HEK293 (cell line): ENCODE measurements around the gene HOXC5.

Experiments
- CTCF ChIA-PET: fragments of 350-600 bp; formaldehyde crosslinking; extraction: SDS; loops from one replicate; lab custom pipeline; 2021; ENCODE audit warnings: antibody characterized with exemption; lab: Yijun Ruan, JAX
- POLR2A ChIA-PET: fragments of 300-600 bp; formaldehyde crosslinking; extraction: SDS; loops from one replicate; lab custom pipeline; 2020; ENCODE audit warnings: antibody characterized with exemption, inconsistent platforms; lab: Yijun Ruan, JAX
- H3K27ac ChIP-seq: fragments of 200-500 bp; sonication (Bioruptor generic); 2 replicates; pipeline ENCODE4 v1.5.1; 2014; ENCODE audit warnings: low read depth, low read length, control low read depth, inconsistent platforms; ENCODE audit errors: extremely low read depth
- H3K36me3 ChIP-seq, 2 experiments: fragments of 200-500 bp in 1 of 2; sonication (Bioruptor generic) in 1 of 2; 1 replicate in 1 of 2; 2 replicates in 1 of 2; pipeline ENCODE4 v1.5.1; 2014 to 2017; ENCODE audit warnings: inconsistent platforms in 2 of 2, low read length in 2 of 2; ENCODE audit not compliant: control insufficient read depth in 2 of 2, insufficient read depth in 1 of 2
- H3K4me1 ChIP-seq: fragments of 200-500 bp; sonication (Bioruptor generic); 2 replicates; pipeline ENCODE4 v1.5.1; 2014; ENCODE audit warnings: mild to moderate bottlenecking, low read length, inconsistent platforms; ENCODE audit not compliant: control insufficient read depth, insufficient read depth
- H3K4me3 ChIP-seq: 2 replicates; pipeline ENCODE4 v1.5.1; 2011; ENCODE audit warnings: low read depth, mild to moderate bottlenecking, control low read depth, low read length, moderate library complexity
- H3K9me3 ChIP-seq: fragments of 200-500 bp; sonication (Bioruptor generic); 2 replicates; pipeline ENCODE4 v1.5.1; 2014; ENCODE audit warnings: low read depth, low read length, inconsistent platforms; ENCODE audit not compliant: control insufficient read depth, insufficient read depth
- HOXC10 ChIP-seq: sonication (generic); formaldehyde crosslinking; IDR thresholded peaks from 2 replicates; pipeline ENCODE4 v1.8.1; 2023; ENCODE audit warnings: mild to moderate bottlenecking, missing genetic modification reagents
- INSM2 ChIP-seq: fragments of 450-650 bp; formaldehyde crosslinking; IDR thresholded peaks from 2 replicates; pipeline ENCODE4 v1.5.1; 2016; ENCODE audit warnings: missing biosample characterization, missing genetic modification characterization
- KLF10 ChIP-seq: fragments of 450-650 bp; IDR thresholded peaks from 2 replicates; pipeline ENCODE4 v1.5.1; 2018; ENCODE audit warnings: missing biosample characterization, mild to moderate bottlenecking, missing genetic modification characterization
- MZF1 ChIP-seq: fragments of 450-650 bp; formaldehyde crosslinking; IDR thresholded peaks from 2 replicates; pipeline ENCODE4 v1.5.1; 2017; ENCODE audit warnings: missing biosample characterization, missing genetic modification characterization, borderline replicate concordance
- PRDM4 ChIP-seq: fragments of 450-650 bp; formaldehyde crosslinking; IDR thresholded peaks from 2 replicates; pipeline ENCODE4 v1.5.1; 2017; ENCODE audit warnings: missing biosample characterization, missing genetic modification characterization
- REPIN1 ChIP-seq: fragments of 450-650 bp; formaldehyde crosslinking; IDR thresholded peaks from 2 replicates; pipeline ENCODE4 v1.5.1; 2017; ENCODE audit warnings: missing biosample characterization, missing genetic modification characterization, low read depth
- SP2 ChIP-seq: fragments of 450-650 bp; formaldehyde crosslinking; IDR thresholded peaks from 2 replicates; pipeline ENCODE4 v1.5.1; 2016; ENCODE audit warnings: missing biosample characterization, missing genetic modification characterization
- SP3 ChIP-seq: fragments of 450-650 bp; formaldehyde crosslinking; IDR thresholded peaks from 2 replicates; pipeline ENCODE4 v1.5.1; 2016; ENCODE audit warnings: missing biosample characterization, missing genetic modification characterization
- WT1 ChIP-seq: fragments of 450-650 bp; formaldehyde crosslinking; IDR thresholded peaks from 2 replicates; pipeline ENCODE4 v1.5.1; 2016; ENCODE audit warnings: missing biosample characterization, missing genetic modification characterization
- ZBTB1 ChIP-seq: fragments of 450-650 bp; formaldehyde crosslinking; IDR thresholded peaks from 2 replicates; pipeline ENCODE4 v1.5.1; 2016; ENCODE audit warnings: missing biosample characterization, missing genetic modification characterization
- ZBTB11 ChIP-seq: fragments of 450-650 bp; formaldehyde crosslinking; conservative IDR thresholded peaks from 2 replicates; pipeline ENCODE4 v1.5.1; 2016; ENCODE audit warnings: low read depth, missing biosample characterization, missing genetic modification characterization
- ZBTB26 ChIP-seq: fragments of 450-650 bp; formaldehyde crosslinking; optimal IDR thresholded peaks from 2 replicates; pipeline ENCODE3; 2016; ENCODE audit warnings: missing biosample characterization, mild to moderate bottlenecking, missing genetic modification characterization
- ZNF112 ChIP-seq: fragments of 450-650 bp; formaldehyde crosslinking; IDR thresholded peaks from 2 replicates; pipeline ENCODE4 v1.5.0; 2017; ENCODE audit warnings: missing biosample characterization, missing genetic modification characterization
- ZNF138 ChIP-seq: fragments of 450-650 bp; formaldehyde crosslinking; IDR thresholded peaks from 2 replicates; pipeline ENCODE4 v1.5.1; 2016; ENCODE audit warnings: missing biosample characterization, missing genetic modification characterization, borderline replicate concordance
- ZNF174 ChIP-seq: fragments of 450-650 bp; formaldehyde crosslinking; IDR thresholded peaks from 2 replicates; pipeline ENCODE4 v1.5.0; 2017; ENCODE audit warnings: missing biosample characterization, mild to moderate bottlenecking, missing genetic modification characterization
- ZNF24 ChIP-seq: fragments of 450-650 bp; formaldehyde crosslinking; IDR thresholded peaks from 2 replicates; pipeline ENCODE4 v1.5.1; 2016; ENCODE audit warnings: missing biosample characterization, missing genetic modification characterization
- ZNF248 ChIP-seq: fragments of 450-650 bp; formaldehyde crosslinking; IDR thresholded peaks from 2 replicates; pipeline ENCODE4 v1.5.1; 2017; ENCODE audit warnings: missing biosample characterization, missing genetic modification characterization
- ZNF324 ChIP-seq: fragments of 450-650 bp; formaldehyde crosslinking; IDR thresholded peaks from 2 replicates; pipeline ENCODE4 v1.5.1; 2016; ENCODE audit warnings: missing biosample characterization, missing genetic modification characterization
- ZNF354C ChIP-seq: fragments of 450-650 bp; formaldehyde crosslinking; IDR thresholded peaks from 2 replicates; pipeline ENCODE4 v1.5.1; 2016; ENCODE audit warnings: missing biosample characterization, missing genetic modification characterization, low read depth, borderline replicate concordance
- ZNF426 ChIP-seq: fragments of 450-650 bp; formaldehyde crosslinking; IDR thresholded peaks from 2 replicates; pipeline ENCODE4 v1.5.1; 2017; ENCODE audit warnings: missing biosample characterization, missing genetic modification characterization, mild to moderate bottlenecking, inconsistent platforms, moderate library complexity
- ZNF48 ChIP-seq: fragments of 450-650 bp; formaldehyde crosslinking; IDR thresholded peaks from 2 replicates; pipeline ENCODE4 v1.5.1; 2016; ENCODE audit warnings: missing biosample characterization, missing genetic modification characterization
- ZNF521 ChIP-seq: fragments of 450-650 bp; formaldehyde crosslinking; IDR thresholded peaks from 2 replicates; pipeline ENCODE4 v1.5.1; 2017; ENCODE audit warnings: missing biosample characterization, mild to moderate bottlenecking, missing genetic modification characterization
- ZNF596 ChIP-seq: fragments of 450-650 bp; IDR thresholded peaks from 2 replicates; pipeline ENCODE4 v1.5.0; 2018; ENCODE audit warnings: missing biosample characterization, mild to moderate bottlenecking, missing genetic modification characterization, moderate library complexity
- ZNF76 ChIP-seq: fragments of 450-650 bp; formaldehyde crosslinking; IDR thresholded peaks from 2 replicates; pipeline ENCODE4; 2016; ENCODE audit warnings: low read depth, missing biosample characterization, missing genetic modification characterization, borderline replicate concordance

HOXC5 gene

GRCh38 chr12:54038871-54039414, 6.1 kb downstream of the HOXC5 start (continued):
- TF ChIP-seq INSM2 (tag by site-specific recombination) (no peak), ZNF324 (tag by site-specific recombination) (no peak), ZNF521 (tag by site-specific recombination) (no peak), ZNF248 (tag by site-specific recombination) (no peak), ZBTB11 (0 out of 2 replicates have a peak, but pooled peaks have one; percentile 2), ZNF48 (no peak), ZNF138 (tag by site-specific recombination) (no peak), ZNF24 (tag by site-specific recombination) (no peak; the same call in 1 of the 2 replicates), KLF10 (tag by site-specific recombination) (no peak), ZNF354C (tag by site-specific recombination) (no peak)
- TF ChIP-seq, all 188 proteins: peak for 35

GRCh38 chr12:54039417-54040147, 6.7 kb downstream of the HOXC5 start:
- peaks cover 3 to 12% of the 10 kb centered on the region in 2 experiments; a peak in 2 of 3 replicates for H3K36me3 ChIP-seq
- no peaks in the 10 kb centered on the region for H3K9me3 ChIP-seq
- peaks cover 74% of the 10 kb centered on the region for H3K4me1 ChIP-seq
- ChIA-PET POLR2A (interaction anchor here (0.6 to 1.0 kb wide), 2 partner anchors 17 to 96 kb away, joined by 3 read pairs; no protein-coding TSS in a partner anchor), CTCF (interaction anchor here (0.8 to 2.1 kb wide), 5 partner anchors 17 to 152 kb away, joined by 3 to 6 read pairs (median 5); partner anchors contain the start of gene HOXC8)
- H3K27ac ChIP-seq, result peak overlapping the region; percentile 100
- H3K4me3 ChIP-seq, result no peak overlapping the region
- TF ChIP-seq SP2 (tag by site-specific recombination), result no peak
- TF ChIP-seq ZNF76 (tag by site-specific recombination), result no peak; the same call in none of the 2 replicates
- TF ChIP-seq WT1 (tag by site-specific recombination), result peak; percentile 92
- no peak for TF ChIP-seq ZNF426 (tag by site-specific recombination)
- TF ChIP-seq ZNF112, result no peak
- no peak; the same call in 1 of the 2 replicates for TF ChIP-seq ZNF596
- no peak for TF ChIP-seq ZNF174 (tag by site-specific recombination)
- no peak for TF ChIP-seq ZBTB1 (tag by site-specific recombination)
- no peak for TF ChIP-seq REPIN1 (tag by site-specific recombination)
- TF ChIP-seq HOXC10 (CRISPR knock-in tag), result no peak
- TF ChIP-seq PRDM4 (tag by site-specific recombination), result peak; percentile 100
- TF ChIP-seq ZBTB26, result no peak
- no peak for TF ChIP-seq SP3 (tag by site-specific recombination)
- no peak for TF ChIP-seq MZF1 (tag by site-specific recombination)
